ENCODE results near the gene TMC6.

The TMC6 gene

GRCh38 chr17:78133971-78134898 lies 5.7 kb upstream of the TMC6 start:
- Mint-ChIP-seq H3K27ac (peak overlapping the region; percentile 78), H3K4me3 (peak overlapping the region; percentile 86), H3K27me3 (ENCODE audit: low read depth) (no peaks in the 10 kb centered on the region), H3K9me3 (no peaks in the 10 kb centered on the region), H3K36me3 (ENCODE audit: low read depth) (peaks cover 71% of the 10 kb centered on the region), H3K4me1 (ENCODE audit: low read depth) (peaks cover 62% of the 10 kb centered on the region)
- peak; percentile 71 for DNase-seq (ENCODE audit: low spot score)

DNA sequence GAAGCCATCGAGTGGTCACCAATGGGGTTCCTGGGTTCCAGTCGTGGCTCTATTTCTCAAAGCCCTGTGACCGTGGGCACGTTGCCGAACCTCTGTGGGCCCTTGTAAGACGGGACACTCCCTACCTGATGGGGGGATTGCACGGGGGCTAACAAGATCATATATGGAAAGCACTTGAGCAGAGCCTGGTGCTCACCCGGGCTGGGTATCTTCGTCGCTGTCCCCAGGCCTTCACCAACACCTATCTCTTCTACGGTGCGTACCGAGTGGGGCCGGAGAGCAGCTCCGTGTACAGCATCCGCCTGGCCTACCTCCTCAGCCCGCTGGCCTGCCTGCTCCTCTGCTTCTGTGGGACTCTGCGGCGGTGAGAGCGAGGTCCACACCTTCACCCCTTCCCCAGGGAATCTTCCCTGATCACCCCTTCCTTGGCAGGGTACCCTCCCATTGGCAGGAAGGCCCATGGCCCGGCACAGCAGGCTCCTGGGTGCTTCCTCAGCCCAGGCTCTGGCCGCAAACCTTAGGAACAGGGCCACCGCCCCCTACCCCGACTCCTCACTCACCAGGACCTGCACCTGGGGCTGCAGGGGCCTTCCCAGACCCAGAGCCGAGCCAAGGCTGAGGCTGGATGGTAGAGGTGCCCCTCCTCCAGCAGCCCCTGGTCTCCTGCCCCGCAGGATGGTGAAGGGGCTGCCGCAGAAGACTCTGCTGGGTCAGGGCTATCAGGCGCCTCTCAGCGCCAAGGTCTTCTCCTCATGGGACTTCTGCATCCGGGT lies 4.8 kb upstream of the TMC6 start:
- peak overlapping the region; percentile 86 for H3K4me3 Mint-ChIP-seq
- DNase-seq (ENCODE audit: low spot score): no peak
- peak overlapping the region; percentile 78 for H3K27ac Mint-ChIP-seq
- H3K27me3 Mint-ChIP-seq (ENCODE audit: low read depth): no peaks in the 10 kb centered on the region
- peaks cover 62% of the 10 kb centered on the region for H3K4me1 Mint-ChIP-seq (ENCODE audit: low read depth)
- no peaks in the 10 kb centered on the region for H3K9me3 Mint-ChIP-seq
- peaks cover 63% of the 10 kb centered on the region for H3K36me3 Mint-ChIP-seq (ENCODE audit: low read depth)

GRCh38 chr17:78132767-78133178 lies 4.2 kb upstream of the TMC6 start:
- DNase-seq (ENCODE audit: low spot score): no peak
- peak overlapping the region; percentile 78 for H3K27ac Mint-ChIP-seq
- peaks cover 58% of the 10 kb centered on the region for H3K4me1 Mint-ChIP-seq (ENCODE audit: low read depth)
- H3K27me3 Mint-ChIP-seq (ENCODE audit: low read depth): no peaks in the 10 kb centered on the region
- peak overlapping the region; percentile 86 for H3K4me3 Mint-ChIP-seq
- no peaks in the 10 kb centered on the region for H3K9me3 Mint-ChIP-seq
- peaks cover 63% of the 10 kb centered on the region for H3K36me3 Mint-ChIP-seq (ENCODE audit: low read depth)

DNA sequence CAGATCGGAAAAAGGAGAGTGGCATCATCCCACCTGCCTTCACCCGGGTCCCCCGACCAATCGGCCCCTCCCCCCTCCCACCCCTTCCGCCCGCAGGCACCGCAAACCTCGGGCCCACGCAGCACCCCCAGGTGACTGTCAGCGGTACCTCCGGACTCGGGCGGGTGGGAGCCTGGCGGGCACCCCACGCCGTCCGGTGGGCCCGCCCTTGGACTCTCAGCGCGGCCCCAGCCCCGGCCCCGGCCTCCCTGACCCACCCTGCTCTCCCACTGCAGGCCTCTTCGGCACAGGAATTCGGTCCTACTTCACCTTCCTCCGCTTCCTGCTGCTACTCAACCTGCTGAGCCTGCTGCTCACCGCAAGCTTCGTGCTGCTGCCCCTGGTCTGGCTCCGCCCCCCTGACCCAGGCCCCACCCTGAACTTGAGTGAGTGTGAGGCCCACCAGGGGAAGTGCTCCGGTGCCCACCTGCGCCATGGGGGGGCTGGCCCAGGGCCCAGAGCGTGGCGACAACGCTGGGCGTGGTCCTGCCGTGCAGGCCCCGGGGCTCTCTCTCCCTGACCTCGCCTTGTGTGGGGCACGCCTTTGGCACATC lies 3.6 kb upstream of the TMC6 start:
- Mint-ChIP-seq H3K27ac (peak overlapping the region; percentile 78), H3K27me3 (ENCODE audit: low read depth) (no peaks in the 10 kb centered on the region), H3K36me3 (ENCODE audit: low read depth) (peaks cover 63% of the 10 kb centered on the region), H3K9me3 (no peaks in the 10 kb centered on the region), H3K4me3 (peak overlapping the region; percentile 86), H3K4me1 (ENCODE audit: low read depth) (peaks cover 53% of the 10 kb centered on the region)
- peak; percentile 74 for DNase-seq (ENCODE audit: low spot score)

DNA sequence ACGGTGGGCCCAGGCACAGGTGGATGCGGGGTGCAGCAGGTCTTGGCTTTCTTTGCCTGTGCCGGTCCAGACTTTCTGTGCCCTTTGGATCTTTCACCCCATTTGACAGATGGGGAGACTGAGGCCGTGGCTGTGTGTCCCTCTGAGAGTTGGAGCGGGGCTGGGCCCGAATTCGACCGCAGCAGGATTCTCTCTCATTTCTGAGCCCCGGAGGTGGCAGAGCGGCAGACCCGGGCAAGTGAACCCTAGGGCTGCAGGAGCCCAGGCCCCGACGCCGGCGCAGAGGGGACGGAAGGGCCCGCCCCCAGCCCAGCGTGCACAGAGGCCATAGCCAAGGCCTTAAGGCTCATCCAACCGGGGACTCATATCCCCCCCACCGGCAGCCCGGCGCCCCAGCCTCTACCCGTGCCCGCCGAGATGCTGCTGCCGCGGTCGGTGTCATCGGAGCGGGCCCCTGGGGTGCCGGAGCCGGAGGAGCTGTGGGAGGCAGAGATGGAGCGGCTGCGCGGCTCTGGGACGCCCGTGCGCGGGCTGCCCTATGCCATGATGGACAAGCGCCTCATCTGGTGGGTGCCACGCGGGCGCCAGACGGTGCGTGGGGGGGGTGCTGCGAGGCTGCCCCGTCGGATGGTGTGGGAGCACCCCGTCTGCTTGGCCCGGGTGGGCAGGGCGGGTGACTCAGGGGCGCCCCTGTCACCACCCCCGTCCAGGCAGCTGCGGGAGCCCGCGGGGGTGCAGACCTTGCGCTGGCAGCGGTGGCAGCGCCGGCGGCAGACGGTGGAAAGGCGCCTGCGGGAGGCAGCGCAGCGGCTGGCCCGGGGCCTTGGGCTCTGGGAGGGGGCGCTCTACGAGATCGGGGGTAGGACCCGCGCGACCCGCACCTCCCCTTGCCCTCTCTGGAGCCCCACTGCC lies 2.9 kb upstream of the TMC6 start:
- H3K27me3 Mint-ChIP-seq (ENCODE audit: low read depth): no peaks in the 10 kb centered on the region

GRCh38 chr17:78130437-78131101 lies 2.0 kb upstream of the TMC6 start, which contains the start of gene TMC8:
TSS of gene TMC8 (plus strand) at chr17:78130771. CDS start at chr17:78131589, 818 bp downstream.
- H3K27ac Mint-ChIP-seq: peak within 1 kb of the TSS; percentile 100
- DNase-seq (ENCODE audit: low spot score): peak; percentile 78
- no peaks in the 10 kb centered on the region for H3K9me3 Mint-ChIP-seq
- H3K27me3 Mint-ChIP-seq (ENCODE audit: low read depth): no peaks in the 10 kb centered on the region
- H3K36me3 Mint-ChIP-seq (ENCODE audit: low read depth): peaks cover 55% of the 10 kb centered on the region
- H3K4me1 Mint-ChIP-seq (ENCODE audit: low read depth): peaks cover 42% of the 10 kb centered on the region
- peak within 1 kb of the TSS; percentile 99 for H3K4me3 Mint-ChIP-seq

More for the DNA sequence above, 2.9 kb upstream of the TMC6 start:
- DNase-seq (ENCODE audit: low spot score): peak; percentile 62
- Mint-ChIP-seq H3K36me3 (ENCODE audit: low read depth) (peaks cover 61% of the 10 kb centered on the region), H3K4me3 (peak overlapping the region; percentile 99), H3K9me3 (no peaks in the 10 kb centered on the region), H3K27ac (peak overlapping the region; percentile 100), H3K4me1 (ENCODE audit: low read depth) (peaks cover 49% of the 10 kb centered on the region)

DNA sequence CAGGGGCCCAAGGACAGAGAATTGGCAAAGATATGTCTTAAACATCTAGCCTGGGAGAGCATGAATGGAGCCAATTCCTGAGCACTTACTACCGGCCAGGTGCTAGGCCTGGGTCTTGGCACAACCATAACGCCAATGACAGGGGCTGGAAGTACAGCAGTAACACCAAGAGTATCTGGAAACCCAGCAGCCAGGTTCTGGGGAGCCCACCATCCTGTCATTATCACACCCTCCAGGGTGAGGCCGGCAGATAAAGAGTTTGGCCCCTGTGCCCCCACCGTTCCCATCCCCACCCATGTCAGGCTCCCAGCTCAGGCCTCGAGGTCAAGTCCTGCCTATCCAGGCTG lies 1.5 kb upstream of the TMC6 start:
- Mint-ChIP-seq H3K9me3 (no peaks in the 10 kb centered on the region), H3K4me1 (ENCODE audit: low read depth) (peaks cover 39% of the 10 kb centered on the region), H3K27ac (peak overlapping the region; percentile 100), H3K4me3 (peak overlapping the region; percentile 99), H3K36me3 (ENCODE audit: low read depth) (peaks cover 54% of the 10 kb centered on the region), H3K27me3 (ENCODE audit: low read depth) (no peaks in the 10 kb centered on the region)
- DNase-seq (ENCODE audit: low spot score): no peak

DNA sequence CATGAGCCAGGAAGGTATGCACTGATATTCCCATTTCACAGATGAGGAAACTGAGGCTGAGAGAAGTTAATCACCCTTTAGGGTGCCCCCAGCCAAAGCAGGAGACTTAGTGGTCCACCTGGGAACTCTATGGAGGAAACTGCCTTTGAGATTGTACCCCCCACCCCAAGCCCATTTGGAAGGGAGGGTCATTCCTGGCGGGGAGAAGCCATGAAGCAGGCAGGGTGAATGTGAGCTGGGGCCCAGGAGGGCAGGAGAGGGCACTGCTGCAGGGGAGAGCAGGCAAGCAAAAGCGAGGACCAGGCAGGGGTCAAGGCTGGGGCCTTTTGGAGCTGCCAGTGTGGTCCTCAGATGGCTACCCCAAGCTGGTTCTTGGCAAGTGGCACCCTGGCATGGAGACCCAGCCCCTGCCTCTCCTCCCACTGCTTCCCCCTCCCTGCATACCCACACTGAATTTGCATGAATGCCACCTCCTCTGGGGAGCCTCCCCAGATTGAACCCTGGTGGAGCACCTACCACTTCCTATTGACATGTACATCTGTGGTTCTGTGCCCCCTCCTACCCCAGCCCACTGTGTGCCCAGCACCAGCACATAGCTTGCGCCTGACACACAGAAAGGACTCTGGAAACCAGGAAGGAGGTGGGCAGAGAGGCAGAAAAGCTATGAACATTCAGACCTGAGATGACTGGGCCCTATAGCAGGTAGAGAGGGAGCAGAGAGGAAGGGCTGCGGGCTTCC lies 965 bp upstream of the TMC6 start:
- peak overlapping the region; percentile 99 for H3K4me3 Mint-ChIP-seq
- H3K36me3 Mint-ChIP-seq (ENCODE audit: low read depth): peaks cover 52% of the 10 kb centered on the region
- DNase-seq (ENCODE audit: low spot score): no peak
- peak overlapping the region; percentile 100 for H3K27ac Mint-ChIP-seq
- peaks cover 39% of the 10 kb centered on the region for H3K4me1 Mint-ChIP-seq (ENCODE audit: low read depth)
- H3K27me3 Mint-ChIP-seq (ENCODE audit: low read depth): no peaks in the 10 kb centered on the region
- H3K9me3 Mint-ChIP-seq: no peaks in the 10 kb centered on the region

- Mint-ChIP-seq H3K4me3 (peak overlapping the region; percentile 93), H3K27me3 (ENCODE audit: low read depth) (no peaks in the 10 kb centered on the region), H3K27ac (peak overlapping the region; percentile 85), H3K9me3 (no peaks in the 10 kb centered on the region), H3K4me1 (ENCODE audit: low read depth) (peaks cover 42% of the 10 kb centered on the region), H3K36me3 (ENCODE audit: low read depth) (peaks cover 52% of the 10 kb centered on the region)
- DNase-seq (ENCODE audit: low spot score): no peak
Measured at GRCh38 chr17:78127888-78128550, 536 bp downstream of the TMC6 start.

GRCh38 chr17:78127239-78127887 lies 1.2 kb downstream of the TMC6 start:
- H3K27ac Mint-ChIP-seq: peak overlapping the region; percentile 85
- peak; percentile 77 for DNase-seq (ENCODE audit: low spot score)
- H3K9me3 Mint-ChIP-seq: no peaks in the 10 kb centered on the region
- peaks cover 43% of the 10 kb centered on the region for H3K4me1 Mint-ChIP-seq (ENCODE audit: low read depth)
- H3K27me3 Mint-ChIP-seq (ENCODE audit: low read depth): no peaks in the 10 kb centered on the region
- H3K36me3 Mint-ChIP-seq (ENCODE audit: low read depth): peaks cover 53% of the 10 kb centered on the region
- H3K4me3 Mint-ChIP-seq: peak overlapping the region; percentile 93

DNA sequence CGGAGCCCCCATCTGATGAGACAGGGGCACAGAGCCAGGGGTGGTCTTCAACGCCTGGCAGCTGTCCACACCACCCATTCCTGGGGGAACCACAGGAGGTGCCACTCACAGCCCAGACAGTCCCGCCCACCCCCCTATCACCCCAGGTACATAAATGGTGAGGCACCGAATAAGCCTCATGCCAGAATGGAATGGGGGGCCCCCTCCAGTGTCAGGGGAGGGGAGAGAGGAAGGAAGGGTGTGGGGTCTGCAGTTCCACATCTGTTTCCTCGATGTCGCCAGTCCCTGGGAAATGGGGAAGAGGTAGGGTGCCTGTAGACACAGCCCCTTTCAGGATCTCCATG lies 1.7 kb downstream of the TMC6 start:
- Mint-ChIP-seq H3K27ac (peak overlapping the region; percentile 85), H3K4me3 (peak overlapping the region; percentile 93), H3K27me3 (ENCODE audit: low read depth) (no peaks in the 10 kb centered on the region), H3K36me3 (ENCODE audit: low read depth) (peaks cover 56% of the 10 kb centered on the region), H3K9me3 (no peaks in the 10 kb centered on the region), H3K4me1 (ENCODE audit: low read depth) (peaks cover 48% of the 10 kb centered on the region)
- no peak for DNase-seq (ENCODE audit: low spot score)
